WTC11 (cell line): ENCODE results near the gene FCGBP. TPM values are rescaled to one million over a fixed set of nuclear protein-coding genes. Genes with fewer than 3 reads are reported as not detected.

Source experiments
- ATAC-seq: fragments of 200-7000 bp; cut with Tn5 transposase; 2 replicates; pipeline ENCODE4 v1.10.0; 2021; ENCODE audit warnings: mild to moderate bottlenecking, moderate library complexity
- CTCF ChIA-PET: fragments of 300-600 bp; sonication (Branson Sonifier 250); formaldehyde crosslinking; loops from one replicate; lab custom pipeline; 2021; ENCODE audit warnings: antibody characterized with exemption; lab: Charles Lee
- POLR2A ChIA-PET: fragments of 350-600 bp; sonication (Branson Sonifier 250); formaldehyde crosslinking; loops from one replicate; lab custom pipeline; 2021; ENCODE audit warnings: antibody characterized with exemption; lab: Charles Lee
- DNase-seq: peaks from one replicate; pipeline ENCODE4 v3.0.0; 2021; ENCODE audit warnings: low spot score
- H3K27ac Mint-ChIP-seq: 2 replicates; pipeline ENCODE4 v1.8.0; 2021; ENCODE audit warnings: mixed read lengths
- H3K27me3 Mint-ChIP-seq: 2 replicates; pipeline ENCODE4 v1.8.0; 2021; ENCODE audit warnings: low read depth, mild to moderate bottlenecking, moderate library complexity, mixed read lengths
- H3K36me3 Mint-ChIP-seq: 2 replicates; pipeline ENCODE4 v1.8.0; 2021; ENCODE audit warnings: mixed read lengths
- H3K4me1 Mint-ChIP-seq: 2 replicates; pipeline ENCODE4 v1.8.0; 2022; ENCODE audit warnings: mixed read lengths
- H3K4me3 Mint-ChIP-seq: 2 replicates; pipeline ENCODE4 v1.8.0; 2021; ENCODE audit warnings: mild to moderate bottlenecking, moderate library complexity, mixed read lengths
- H3K9me3 Mint-ChIP-seq: 2 replicates; pipeline ENCODE4 v1.8.0; 2021; ENCODE audit warnings: mixed read lengths
- ATF6 ChIP-seq: sonication (generic); formaldehyde crosslinking; IDR thresholded peaks from 2 replicates; pipeline ENCODE4 v1.8.1; 2023; ENCODE audit warnings: mild to moderate bottlenecking, missing genetic modification reagents
- CDX4 ChIP-seq: fragments of 250-450 bp; sonication (Bioruptor Pico); IDR thresholded peaks from 2 replicates; pipeline ENCODE4 v1.9.0; 2021; ENCODE audit warnings: moderate library complexity, mild to moderate bottlenecking, inconsistent platforms, borderline replicate concordance
- ELF4 ChIP-seq: sonication (generic); formaldehyde crosslinking; IDR thresholded peaks from 2 replicates; pipeline ENCODE4 v1.8.1; 2022; ENCODE audit warnings: low read depth, mild to moderate bottlenecking, moderate library complexity, missing genetic modification reagents
- ERG ChIP-seq: fragments of 250-450 bp; sonication (Bioruptor Pico); IDR thresholded peaks from 2 replicates; pipeline ENCODE4 v1.8.0; 2021; ENCODE audit warnings: mild to moderate bottlenecking
- FOXJ3 ChIP-seq: sonication (generic); formaldehyde crosslinking; IDR thresholded peaks from 2 replicates; pipeline ENCODE4 v1.9.0; 2021; ENCODE audit warnings: missing genetic modification reagents, mild to moderate bottlenecking, borderline replicate concordance
- FOXK1 ChIP-seq: sonication (generic); formaldehyde crosslinking; IDR thresholded peaks from 2 replicates; pipeline ENCODE4 v1.8.0; 2022; ENCODE audit warnings: mild to moderate bottlenecking, moderate library complexity, missing genetic modification reagents
- HMGXB4 ChIP-seq: sonication (generic); formaldehyde crosslinking; IDR thresholded peaks from 2 replicates; pipeline ENCODE4 v1.8.1; 2023; ENCODE audit warnings: mild to moderate bottlenecking, moderate library complexity, missing genetic modification reagents
- JAZF1 ChIP-seq: fragments of 250-450 bp; sonication (Bioruptor Pico); IDR thresholded peaks from 2 replicates; pipeline ENCODE4 v1.9.0; 2021; ENCODE audit warnings: moderate library complexity, mild to moderate bottlenecking, inconsistent platforms
- MAX ChIP-seq: sonication (generic); formaldehyde crosslinking; IDR thresholded peaks from 2 replicates; pipeline ENCODE4 v1.8.0; 2022; ENCODE audit warnings: mild to moderate bottlenecking, missing genetic modification reagents
- NFATC4 ChIP-seq: fragments of 250-450 bp; sonication (Bioruptor Pico); IDR thresholded peaks from 2 replicates; pipeline ENCODE4 v1.9.0; 2021; ENCODE audit warnings: mild to moderate bottlenecking
- NR1H2 ChIP-seq: sonication (generic); formaldehyde crosslinking; IDR thresholded peaks from 2 replicates; pipeline ENCODE4 v1.9.0; 2021; ENCODE audit warnings: mild to moderate bottlenecking, moderate library complexity, missing genetic modification reagents
- PRRX2 ChIP-seq: fragments of 250-450 bp; sonication (Bioruptor Pico); IDR thresholded peaks from 2 replicates; pipeline ENCODE4 v1.8.0; 2021; ENCODE audit warnings: mild to moderate bottlenecking
- SOX15 ChIP-seq: fragments of 250-450 bp; sonication (Bioruptor Pico); IDR thresholded peaks from 2 replicates; pipeline ENCODE4 v1.9.0; 2021; ENCODE audit warnings: mild to moderate bottlenecking
- STAT6 ChIP-seq: sonication (generic); formaldehyde crosslinking; conservative IDR thresholded peaks from 2 replicates; pipeline ENCODE4 v1.8.1; 2023; ENCODE audit warnings: mild to moderate bottlenecking, low read depth, missing genetic modification reagents, moderate library complexity
- ZBTB43 ChIP-seq: sonication (generic); formaldehyde crosslinking; IDR thresholded peaks from 2 replicates; pipeline ENCODE4 v1.8.1; 2023; ENCODE audit warnings: mild to moderate bottlenecking, missing genetic modification reagents
- ZNF219 ChIP-seq: sonication (generic); formaldehyde crosslinking; IDR thresholded peaks from 2 replicates; pipeline ENCODE4 v1.8.0; 2023; ENCODE audit warnings: missing genetic modification reagents, mild to moderate bottlenecking, borderline replicate concordance
- ZNF232 ChIP-seq: sonication (generic); formaldehyde crosslinking; IDR thresholded peaks from 2 replicates; pipeline ENCODE4 v1.8.0; 2022; ENCODE audit warnings: mild to moderate bottlenecking, missing genetic modification reagents
- ZNF263 ChIP-seq: sonication (generic); formaldehyde crosslinking; IDR thresholded peaks from 2 replicates; pipeline ENCODE4 v1.8.1; 2022; ENCODE audit warnings: low read depth, mild to moderate bottlenecking, moderate library complexity, missing genetic modification reagents
- ZNF416 ChIP-seq: fragments of 250-450 bp; sonication (Bioruptor Pico); IDR thresholded peaks from 2 replicates; pipeline ENCODE4 v1.9.0; 2021; ENCODE audit warnings: mild to moderate bottlenecking, inconsistent platforms
- ZNF423 ChIP-seq: fragments of 250-450 bp; sonication (Bioruptor Pico); IDR thresholded peaks from 2 replicates; pipeline ENCODE4 v2.1.2; 2022; ENCODE audit warnings: mild to moderate bottlenecking, moderate library complexity
- ZNF671 ChIP-seq: fragments of 250-450 bp; sonication (Bioruptor Pico); IDR thresholded peaks from 2 replicates; pipeline ENCODE4 v1.8.0; 2021; ENCODE audit warnings: mild to moderate bottlenecking
- total RNA-seq: library from RNA; stranded (reverse); gene quantifications from 3 replicates; pipeline ENCODE4 v1.2.3, GENCODE V29; 2021

FCGBP gene
- total RNA-seq, 1 experiment from 2014 or later: 2.8 TPM

- no peak for TF ChIP-seq ERG (CRISPR knock-in tag)
- TF ChIP-seq ZNF263: no peak
- no peak for TF ChIP-seq STAT6
- no peak for TF ChIP-seq ZNF671
Observed at GRCh38 chr19:39916236-39916635, 18.2 kb downstream of the FCGBP start (continued).

- H3K36me3 Mint-ChIP-seq: no peaks in the 10 kb centered on the region
- H3K27ac Mint-ChIP-seq: no peak overlapping the region
- H3K4me3 Mint-ChIP-seq: no peak overlapping the region
- CTCF ChIA-PET: interaction anchor here (0.6 to 2.0 kb wide), 4 partner anchors 24 to 629 kb away, joined by 3 to 6 read pairs (median 4); partner anchors contain the start of gene PSMC4
- DNase-seq (no peak), ATAC-seq (no peak)
- POLR2A ChIA-PET: no interaction called here
- no peak for TF ChIP-seq ZBTB43 (CRISPR knock-in tag)
- no peak for TF ChIP-seq PRRX2
- TF ChIP-seq NFATC4: no peak
- TF ChIP-seq NR1H2 (CRISPR knock-in tag): no peak
- TF ChIP-seq SOX15 (CRISPR knock-in tag): no peak
- TF ChIP-seq CDX4 (CRISPR knock-in tag): no peak
- no peak for TF ChIP-seq ATF6 (CRISPR knock-in tag)
- no peak for TF ChIP-seq ZNF263
- no peak for TF ChIP-seq ZNF416
- no peak for TF ChIP-seq ZNF423
- TF ChIP-seq FOXJ3 (CRISPR knock-in tag): no peak
- TF ChIP-seq ZNF219: no peak
- TF ChIP-seq JAZF1 (CRISPR knock-in tag): no peak
- TF ChIP-seq ZNF232 (CRISPR knock-in tag): no peak
- no peak for TF ChIP-seq HMGXB4 (CRISPR knock-in tag)
- no peak for TF ChIP-seq ELF4 (CRISPR knock-in tag)
- TF ChIP-seq MAX (CRISPR knock-in tag): no peak
- no peak for TF ChIP-seq FOXK1 (CRISPR knock-in tag)
- no peaks in the 10 kb centered on the region for H3K4me1 Mint-ChIP-seq
- H3K27me3 Mint-ChIP-seq: no peaks in the 10 kb centered on the region
- no peaks in the 10 kb centered on the region for H3K9me3 Mint-ChIP-seq
Observed at GRCh38 chr19:39915848-39916215, 18.6 kb downstream of the FCGBP start.
